ENCODE data around the gene ACBD4. TPM values are rescaled to one million over a fixed set of nuclear protein-coding genes. Genes with fewer than 3 reads are reported as not detected.

ACBD4 gene
- total and polyA plus RNA-seq, 11 donors, result 3.3 to 9.8 (median 6.3) TPM

DNA sequence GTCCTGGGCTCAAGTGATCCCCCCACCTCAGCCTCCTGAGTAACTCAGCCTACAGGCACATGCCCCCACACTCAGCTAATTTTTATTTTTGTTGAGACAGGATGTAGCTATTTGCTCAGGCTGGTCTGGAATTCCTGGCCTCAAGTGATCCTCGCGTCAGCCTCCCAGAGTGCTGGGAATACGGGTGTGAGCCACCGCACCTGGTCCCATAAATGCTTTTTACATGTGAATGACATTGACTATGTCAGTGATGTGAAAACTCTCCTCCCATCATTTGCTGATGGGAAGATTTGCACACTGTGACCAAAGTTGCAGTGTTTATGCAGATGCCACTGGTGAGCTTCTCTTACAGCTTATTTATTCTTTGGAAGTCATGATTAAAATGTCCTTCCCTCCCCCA lies 18.2 kb upstream of the ACBD4 start:
- no peak for ATAC-seq
- H3K27ac ChIP-seq, result no peak overlapping the region
- peaks cover 0 to 71% (median 27%) of the 10 kb centered on the region in 9 donors for H3K36me3 ChIP-seq
- 92 to 97% (median 95%) methylated on average over 4 of the region's 4 CpGs for WGBS, 4 donors
- intact Hi-C loops (cut with DNase I), result no loop called here
- H3K27me3 ChIP-seq, result no peaks in the 10 kb centered on the region
- no peak for DNase-seq
- no peak overlapping the region for H3K4me3 ChIP-seq
- no peaks in the 10 kb centered on the region for H3K9me3 ChIP-seq
- no peak for TF ChIP-seq POLR2A (IDR thresholded peaks at IDR 0.05)
- TF ChIP-seq, protein P1, sequence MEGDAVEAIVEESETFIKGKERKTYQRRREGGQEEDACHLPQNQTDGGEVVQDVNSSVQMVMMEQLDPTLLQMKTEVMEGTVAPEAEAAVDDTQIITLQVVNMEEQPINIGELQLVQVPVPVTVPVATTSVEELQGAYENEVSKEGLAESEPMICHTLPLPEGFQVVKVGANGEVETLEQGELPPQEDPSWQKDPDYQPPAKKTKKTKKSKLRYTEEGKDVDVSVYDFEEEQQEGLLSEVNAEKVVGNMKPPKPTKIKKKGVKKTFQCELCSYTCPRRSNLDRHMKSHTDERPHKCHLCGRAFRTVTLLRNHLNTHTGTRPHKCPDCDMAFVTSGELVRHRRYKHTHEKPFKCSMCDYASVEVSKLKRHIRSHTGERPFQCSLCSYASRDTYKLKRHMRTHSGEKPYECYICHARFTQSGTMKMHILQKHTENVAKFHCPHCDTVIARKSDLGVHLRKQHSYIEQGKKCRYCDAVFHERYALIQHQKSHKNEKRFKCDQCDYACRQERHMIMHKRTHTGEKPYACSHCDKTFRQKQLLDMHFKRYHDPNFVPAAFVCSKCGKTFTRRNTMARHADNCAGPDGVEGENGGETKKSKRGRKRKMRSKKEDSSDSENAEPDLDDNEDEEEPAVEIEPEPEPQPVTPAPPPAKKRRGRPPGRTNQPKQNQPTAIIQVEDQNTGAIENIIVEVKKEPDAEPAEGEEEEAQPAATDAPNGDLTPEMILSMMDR (IDR thresholded peaks at IDR 0.05), result no peak
- H3K4me1 ChIP-seq, result peaks cover 0 to 8% (median 3%) of the 10 kb centered on the region in 12 donors

DNA sequence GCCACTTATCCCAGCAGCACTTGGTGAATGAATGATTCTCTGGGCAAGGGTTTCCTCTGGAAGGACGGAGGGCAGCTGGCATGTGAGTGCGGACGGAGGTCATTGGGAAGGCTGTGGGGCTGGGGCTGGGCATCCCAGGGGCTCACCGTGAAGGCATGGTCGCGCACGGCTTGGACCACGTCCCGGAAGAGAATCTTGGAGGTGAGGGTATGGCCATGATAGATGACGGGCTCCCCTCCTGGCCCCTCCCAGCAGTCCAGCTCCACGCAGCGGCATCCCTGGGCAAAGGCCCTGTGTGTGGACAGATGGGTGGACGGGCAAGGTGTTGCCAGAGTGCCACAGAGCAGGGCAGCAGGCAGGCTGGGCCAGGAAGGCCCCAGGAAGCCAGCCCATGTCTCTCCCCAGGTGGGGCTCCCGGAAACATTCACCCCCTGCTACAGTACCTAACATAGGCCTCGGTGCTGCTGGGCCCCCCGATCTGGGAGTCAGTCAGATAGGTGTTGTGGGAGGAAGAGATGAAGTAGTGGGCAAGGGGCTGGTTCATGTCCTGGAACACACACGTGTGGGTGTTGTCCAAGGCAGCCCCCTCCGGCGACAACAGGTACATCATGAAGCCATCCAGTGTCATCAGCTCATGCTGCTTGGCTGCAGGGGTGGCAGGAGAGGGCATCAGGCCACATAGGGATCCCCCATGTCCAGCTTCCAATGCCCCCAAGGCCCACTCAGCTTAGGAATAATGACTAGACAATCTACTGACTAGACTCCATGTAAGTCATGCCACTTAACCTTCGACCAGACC lies 17.4 kb upstream of the ACBD4 start:
- Histone ChIP-seq H3K36me3 (peaks cover 0 to 63% (median 27%) of the 10 kb centered on the region in 9 donors), H3K27me3 (no peaks in the 10 kb centered on the region), H3K4me3 (no peak overlapping the region), H3K4me1 (peaks cover 0 to 14% (median 5%) of the 10 kb centered on the region in 12 donors), H3K9me3 (no peaks in the 10 kb centered on the region), H3K27ac (no peak overlapping the region)
- TF ChIP-seq, protein P1 (IDR thresholded peaks at IDR 0.05), result no peak
- TF ChIP-seq POLR2A (IDR thresholded peaks at IDR 0.05), result no peak
- DNase-seq (no peak), ATAC-seq (no peak)
- WGBS, 4 donors, result 92 to 94% (median 93%) methylated on average over 20 of the region's 20 CpGs
- intact Hi-C loops (cut with DNase I), result no loop called here

- no peak overlapping the region for H3K27ac ChIP-seq
- intact Hi-C loops (cut with DNase I), result no loop called here
- 93 to 95% (median 94%) methylated on average over 18 to 23 of the region's 23 CpGs for WGBS, 4 donors
- no peak for DNase-seq
- peaks cover 0 to 20% (median 8%) of the 10 kb centered on the region in 12 donors for H3K4me1 ChIP-seq
- peaks cover 0 to 57% (median 27%) of the 10 kb centered on the region in 9 donors for H3K36me3 ChIP-seq
- no peak for ATAC-seq
- no peak overlapping the region for H3K4me3 ChIP-seq
- H3K9me3 ChIP-seq, result no peaks in the 10 kb centered on the region
- no peak for TF ChIP-seq POLR2A (IDR thresholded peaks at IDR 0.05)
- TF ChIP-seq, protein P1 (IDR thresholded peaks at IDR 0.05), result no peak
- no peaks in the 10 kb centered on the region for H3K27me3 ChIP-seq
These were observed 16.8 kb upstream of the ACBD4 start for GRCh38 chr17:45118691-45119090.

DNA sequence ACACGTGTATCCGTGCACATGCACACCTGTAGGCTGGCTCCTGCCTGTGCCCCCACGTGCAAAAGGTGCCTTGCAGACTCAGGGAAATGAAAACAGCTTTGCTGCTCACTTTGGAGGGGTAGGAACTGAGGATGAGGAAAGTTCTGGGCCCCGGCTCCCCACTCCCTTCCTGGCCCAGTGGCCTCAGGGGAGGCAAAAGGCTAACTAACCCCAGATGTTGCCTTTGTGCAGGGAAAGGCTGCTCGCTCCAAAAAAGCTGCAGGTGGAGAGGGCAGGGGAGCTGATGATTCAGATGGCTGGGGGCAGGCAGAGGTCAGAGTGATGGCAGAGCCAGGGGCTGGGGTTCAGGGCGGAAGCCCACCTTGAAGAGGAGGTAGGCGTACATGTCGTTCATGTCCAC lies 15.5 kb upstream of the ACBD4 start:
- DNase-seq (no peak), ATAC-seq (no peak)
- Histone ChIP-seq H3K4me3 (no peak overlapping the region), H3K9me3 (no peaks in the 10 kb centered on the region), H3K36me3 (peaks cover 0 to 47% (median 27%) of the 10 kb centered on the region in 9 donors), H3K27me3 (no peaks in the 10 kb centered on the region), H3K27ac (no peak overlapping the region), H3K4me1 (peaks cover 5 to 32% (median 19%) of the 10 kb centered on the region in 12 donors)
- TF ChIP-seq, protein P1 (IDR thresholded peaks at IDR 0.05), result no peak
- TF ChIP-seq POLR2A (IDR thresholded peaks at IDR 0.05), result no peak
- WGBS, 4 donors, result 83 to 92% (median 90%) methylated on average over 5 to 8 of the region's 8 CpGs
- intact Hi-C loops (cut with DNase I), result loop anchor here in 2 of 10 donors (10.0 kb wide), 1 partner anchor 345 kb away; no protein-coding TSS in a partner anchor
